Measurements from ENCODE around the gene ELMO3.

Gene ELMO3

GRCh38 chr16:67165121-67166078 lies 33.5 kb upstream of the ELMO3 start:
- H3K4me3 ChIP-seq (ENCODE audit: low read depth, low read length), result peak overlapping the region; percentile 50
- no peak for DNase-seq (ENCODE audit: low read depth)
- no peak for TF ChIP-seq CTCF (IDR thresholded peaks at IDR 0.05; ENCODE audit: control insufficient read depth, extremely low read depth, insufficient read depth)

GRCh38 chr16:67166110-67166547 lies 32.8 kb upstream of the ELMO3 start:
- no peak overlapping the region for H3K4me3 ChIP-seq (ENCODE audit: low read depth, low read length)
- no peak for TF ChIP-seq CTCF (IDR thresholded peaks at IDR 0.05; ENCODE audit: control insufficient read depth, extremely low read depth, insufficient read depth)
- DNase-seq (ENCODE audit: low read depth), result no peak

GRCh38 chr16:67166598-67167168 lies 32.2 kb upstream of the ELMO3 start:
- no peak for DNase-seq (ENCODE audit: low read depth)
- H3K4me3 ChIP-seq (ENCODE audit: low read depth, low read length), result no peak overlapping the region
- TF ChIP-seq CTCF (IDR thresholded peaks at IDR 0.05; ENCODE audit: control insufficient read depth, extremely low read depth, insufficient read depth), result no peak

- H3K4me3 ChIP-seq (ENCODE audit: low read depth, low read length), result no peak overlapping the region
- no peak for DNase-seq (ENCODE audit: low read depth)
- no peak for TF ChIP-seq CTCF (IDR thresholded peaks at IDR 0.05; ENCODE audit: control insufficient read depth, extremely low read depth, insufficient read depth)
Measured at GRCh38 chr16:67167588-67167987, 31.3 kb upstream of the ELMO3 start.

GRCh38 chr16:67169011-67169451 lies 29.9 kb upstream of the ELMO3 start:
- no peak for TF ChIP-seq CTCF (IDR thresholded peaks at IDR 0.05; ENCODE audit: control insufficient read depth, extremely low read depth, insufficient read depth)
- no peak for DNase-seq (ENCODE audit: low read depth)
- H3K4me3 ChIP-seq (ENCODE audit: low read depth, low read length), result no peak overlapping the region

- no peak overlapping the region for H3K4me3 ChIP-seq (ENCODE audit: low read depth, low read length)
- DNase-seq (ENCODE audit: low read depth), result no peak
- TF ChIP-seq CTCF (IDR thresholded peaks at IDR 0.05; ENCODE audit: control insufficient read depth, extremely low read depth, insufficient read depth), result 0 out of 2 replicates have a peak, but pooled peaks have one; percentile 15
Measured at GRCh38 chr16:67169642-67170167, 29.2 kb upstream of the ELMO3 start.

All from LNCaP clone FGC (cell line).